HCT116 (cell line): Measurements from ENCODE around the gene CFAP54. TPM values are rescaled to one million over a fixed set of nuclear protein-coding genes. Genes with fewer than 3 reads are reported as not detected.

Experiments
- ATAC-seq: fragments of 200-7000 bp; cut with Tn5 transposase; 2 replicates; pipeline ENCODE4 v1.9.1; 2020; ENCODE audit warnings: mild to moderate bottlenecking, moderate library complexity
- BruUV-seq: library from RNA; stranded (reverse); fragments of 400-500 nt; replicated peaks from 2 replicates; lab custom pipeline; 2021; lab: Mats Ljungman, UMichigan
- CTCF ChIA-PET: fragments of 300-600 bp; sonication (Branson Sonifier 250); formaldehyde crosslinking; loops from one replicate; lab custom pipeline; 2021; ENCODE audit warnings: antibody characterized with exemption; lab: Charles Lee
- POLR2A ChIA-PET: fragments of 300-600, 350-600 bp; sonication (Branson Sonifier 250); formaldehyde crosslinking; loops from one replicate; lab custom pipeline; 2021; ENCODE audit warnings: antibody characterized with exemption; lab: Charles Lee
- RAD21 ChIA-PET, 2 experiments: fragments of 300-600 bp; sonication (Branson Sonifier 250); formaldehyde crosslinking; loops; one replicate each; lab custom pipeline; 2023; ENCODE audit warnings: low total read pairs in 2 of 2; ENCODE audit not compliant: uncharacterized antibody in 2 of 2, unreplicated experiment in 2 of 2, low non-redundant PET in 1 of 2; lab: Charles Lee
- DNase-seq: peaks from one replicate; pipeline ENCODE4 v3.0.0-alpha.2; 2010; ENCODE audit warnings: low read depth, low spot score
- H2AFZ ChIP-seq: fragments of 200-600 bp; shearing (Covaris generic), sonication (generic); 2 replicates; pipeline ENCODE4 v1.6.1; 2017; ENCODE audit warnings: low read depth, mixed run types, mixed read lengths, antibody characterized with exemption, low read length; ENCODE audit not compliant: poor library complexity, severe bottlenecking
- H3K27ac ChIP-seq: 2 replicates; pipeline ENCODE4 v1.5.1; 2012; ENCODE audit warnings: low read depth, low read length
- H3K27me3 ChIP-seq: fragments of 200-600 bp; sonication (generic); 2 replicates; pipeline ENCODE4 v1.6.1; 2016; ENCODE audit warnings: mixed run types, low read length, mixed read lengths; ENCODE audit not compliant: insufficient read depth
- H3K36me3 ChIP-seq, 2 experiments: fragments of 200-500 bp in 1 of 2; fragments of 200-600 bp in 1 of 2; sonication (Bioruptor generic) in 1 of 2; sonication (generic) in 1 of 2; 2 replicates each; pipeline versions ENCODE4 v1.5.1 to v1.6.1; 2014 to 2016; ENCODE audit warnings: low read length in 2 of 2, inconsistent platforms in 1 of 2, mixed read lengths in 1 of 2, mixed run types in 1 of 2; ENCODE audit not compliant: insufficient read depth in 2 of 2, control insufficient read depth in 1 of 2
- H3K4me1 ChIP-seq, 2 experiments: fragments of 200-600 bp in 1 of 2; sonication (generic) in 1 of 2; 2 replicates each; pipeline versions ENCODE4 v1.5.1 to v1.6.1; 2012 to 2017; ENCODE audit warnings: low read length in 2 of 2, inconsistent platforms in 1 of 2, mild to moderate bottlenecking in 1 of 2, mixed read lengths in 1 of 2, mixed run types in 1 of 2, moderate library complexity in 1 of 2; ENCODE audit not compliant: insufficient read depth in 2 of 2, control insufficient read depth in 1 of 2
- H3K4me2 ChIP-seq: fragments of 200-600 bp; sonication (generic); 2 replicates; pipeline ENCODE4 v1.6.1; 2017; ENCODE audit warnings: mixed run types, low read length, mixed read lengths
- H3K4me3 ChIP-seq, 2 experiments: fragments of 200-600 bp in 1 of 2; sonication (generic) in 1 of 2; replicated peaks in 1 of 2; 2 replicates each; pipeline ENCODE4 v1.5.1; 2011 to 2016; ENCODE audit warnings: low read length in 2 of 2, control low read depth in 1 of 2, low read depth in 1 of 2, mild to moderate bottlenecking in 1 of 2, mixed read lengths in 1 of 2, mixed run types in 1 of 2
- H3K79me2 ChIP-seq: fragments of 200-600 bp; sonication (generic); 2 replicates; pipeline ENCODE4 v1.6.1; 2017; ENCODE audit warnings: mild to moderate bottlenecking, mixed run types, low read length, moderate library complexity, mixed read lengths; ENCODE audit not compliant: insufficient read depth
- H3K9ac ChIP-seq: fragments of 200-600 bp; sonication (generic); 2 replicates; pipeline ENCODE4 v1.6.1; 2016; ENCODE audit warnings: low read length, mixed read lengths
- H3K9me2 ChIP-seq: fragments of 200-600 bp; sonication (generic), shearing (Covaris generic); 2 replicates; pipeline ENCODE4 v1.6.1; 2017; ENCODE audit warnings: mixed run types, mild to moderate bottlenecking, moderate library complexity; ENCODE audit not compliant: insufficient read depth
- H3K9me3 ChIP-seq, 2 experiments: fragments of 200-500 bp in 1 of 2; fragments of 200-600 bp in 1 of 2; sonication (Bioruptor generic) in 1 of 2; sonication (generic) in 1 of 2; 2 replicates each; pipeline ENCODE4 v1.6.1; 2014 to 2017; ENCODE audit warnings: low read length in 2 of 2, mixed read lengths in 2 of 2, inconsistent platforms in 1 of 2, low read depth in 1 of 2, mild to moderate bottlenecking in 1 of 2, mixed run types in 1 of 2, moderate library complexity in 1 of 2; ENCODE audit not compliant: control insufficient read depth in 1 of 2, insufficient read depth in 1 of 2
- H4K20me1 ChIP-seq: fragments of 200-600 bp; sonication (generic), shearing (Covaris generic); 2 replicates; pipeline ENCODE4 v1.6.1; 2017; ENCODE audit warnings: mixed run types, mild to moderate bottlenecking, moderate library complexity; ENCODE audit not compliant: insufficient read depth
- ATF3 ChIP-seq: IDR thresholded peaks from 2 replicates; pipeline ENCODE4 v1.6.1; 2012
- CEBPB ChIP-seq: IDR thresholded peaks from 2 replicates; pipeline ENCODE4 v1.6.1; 2012; ENCODE audit warnings: low read depth
- EGR1 ChIP-seq: IDR thresholded peaks from 2 replicates; pipeline ENCODE4 v1.6.1; 2012; ENCODE audit warnings: low read depth
- EZH2 ChIP-seq: fragments of 200-600 bp; sonication (generic); IDR thresholded peaks from 2 replicates; pipeline ENCODE4 v1.6.1; 2017; ENCODE audit warnings: antibody characterized with exemption, mixed run types
- EZH2phosphoT487 ChIP-seq: fragments of 200-600 bp; IDR thresholded peaks from 2 replicates; pipeline ENCODE4 v1.6.1; 2018; ENCODE audit warnings: antibody characterized with exemption, borderline replicate concordance
- FOSL1 ChIP-seq: IDR thresholded peaks from 2 replicates; pipeline ENCODE4 v1.6.1; 2012; ENCODE audit warnings: low read depth
- JUND ChIP-seq: IDR thresholded peaks from 2 replicates; pipeline ENCODE4 v1.6.1; 2012
- MAX ChIP-seq: IDR thresholded peaks from 2 replicates; pipeline ENCODE4 v1.6.1; 2012
- POLR2A ChIP-seq: IDR thresholded peaks from 2 replicates; pipeline ENCODE4 v1.7.0; 2011; ENCODE audit warnings: borderline replicate concordance; ENCODE audit not compliant: insufficient read depth, insufficient read length; ENCODE audit errors: extremely low read depth
- POLR2AphosphoS5 ChIP-seq: IDR thresholded peaks from 2 replicates; pipeline ENCODE4 v1.6.1; 2011; ENCODE audit warnings: mild to moderate bottlenecking, low read depth, low read length, moderate library complexity
- RAD21 ChIP-seq: IDR thresholded peaks from 2 replicates; pipeline ENCODE4 v1.6.1; 2012; ENCODE audit warnings: low read depth, mild to moderate bottlenecking
- REST ChIP-seq: IDR thresholded peaks from 2 replicates; pipeline ENCODE4 v1.6.1; 2012; ENCODE audit warnings: low read depth
- SIN3A ChIP-seq: IDR thresholded peaks from 2 replicates; pipeline ENCODE4 v1.6.1; 2012; ENCODE audit warnings: low read depth
- SP1 ChIP-seq: IDR thresholded peaks from 2 replicates; pipeline ENCODE4 v1.6.1; 2012; ENCODE audit warnings: low read depth
- SRF ChIP-seq: IDR thresholded peaks from 2 replicates; pipeline ENCODE4 v1.6.1; 2012; ENCODE audit warnings: low read depth
- TCF7L2 ChIP-seq: IDR thresholded peaks from 2 replicates; pipeline ENCODE4 v1.7.0; 2011; ENCODE audit warnings: borderline replicate concordance, inconsistent platforms; ENCODE audit not compliant: insufficient read depth, insufficient read length; ENCODE audit errors: extremely low read depth
- YY1 ChIP-seq: IDR thresholded peaks from 2 replicates; pipeline ENCODE4 v1.6.1; 2011; ENCODE audit warnings: low read length, low read depth, moderate library complexity, mild to moderate bottlenecking; ENCODE audit not compliant: insufficient replicate concordance; ENCODE audit errors: extremely low read depth
- ZBTB33 ChIP-seq: IDR thresholded peaks from 2 replicates; pipeline ENCODE4 v1.6.1; 2011; ENCODE audit warnings: mild to moderate bottlenecking, low read length, moderate library complexity; ENCODE audit not compliant: insufficient replicate concordance; ENCODE audit errors: extremely low read depth
- ZFX ChIP-seq: fragments of 450-650 bp; IDR thresholded peaks from 2 replicates; pipeline ENCODE4 v1.6.1; 2017
- ZNF274 ChIP-seq: fragments of 200-500 bp; sonication (Bioruptor generic); IDR thresholded peaks from 2 replicates; pipeline ENCODE4 v1.6.1; 2014; ENCODE audit warnings: mild to moderate bottlenecking, low read depth, low read length, inconsistent platforms
- intact Hi-C: fragments of 100-400 bp; cut with micrococcal nuclease; formaldehyde crosslinking; loops from 2 replicates; pipeline ENCODE4 v1.10.0; 2022
- total RNA-seq: library from RNA; stranded (reverse); gene quantifications from one replicate; pipeline ENCODE4 v1.2.1, GENCODE V29; 2021; ENCODE audit not compliant: unreplicated experiment

Gene CFAP54
- total RNA-seq, 1 experiment from 2014 or later: 0.25 TPM

- TF ChIP-seq ZBTB33: no peak
- no peak for TF ChIP-seq TCF7L2
- TF ChIP-seq FOSL1: no peak
- no peak for TF ChIP-seq MAX
Observed at GRCh38 chr12:96442906-96443305, 46.5 kb upstream of the CFAP54 start (continued).

- POLR2A ChIA-PET: no interaction called here
- no TSS peak for BruUV-seq
- DNase-seq (no peak), ATAC-seq (no peak)
- H3K4me3 ChIP-seq: no peak overlapping the region
- H3K36me3 ChIP-seq: no peaks in the 10 kb centered on the region
- no peaks in the 10 kb centered on the region for H3K27me3 ChIP-seq
- H3K79me2 ChIP-seq: no peaks in the 10 kb centered on the region
- no peak overlapping the region for H2AFZ ChIP-seq
- intact Hi-C loops: no loop called here
- no peak overlapping the region for H3K9ac ChIP-seq
- no peaks in the 10 kb centered on the region for H4K20me1 ChIP-seq
- CTCF ChIA-PET: no interaction called here
- H3K9me3 ChIP-seq: no peaks in the 10 kb centered on the region
- no peak overlapping the region for H3K27ac ChIP-seq
- peaks cover 0 to 3% of the 10 kb centered on the region in 2 experiments; a peak in 1 of 4 replicates for H3K4me1 ChIP-seq
- no peaks in the 10 kb centered on the region for H3K9me2 ChIP-seq
- no peak overlapping the region for H3K4me2 ChIP-seq
- RAD21 ChIA-PET: no interaction called here
- TF ChIP-seq ZNF274 (no peak), JUND (no peak), ZFX (no peak), ZBTB33 (no peak), REST (no peak), EZH2phosphoT487 (no peak), SRF (no peak), ATF3 (no peak), EZH2 (no peak), SP1 (no peak), POLR2A (no peak), RAD21 (no peak), POLR2AphosphoS5 (no peak), CEBPB (no peak), EGR1 (no peak), YY1 (no peak), SIN3A (no peak), FOSL1 (no peak)
Observed at GRCh38 chr12:96444399-96444798, 45.0 kb upstream of the CFAP54 start.
